Measurements from ENCODE around the gene DNAJB8. TPM values are rescaled to one million over a fixed set of nuclear protein-coding genes. Genes with fewer than 3 reads are reported as not detected.

The DNAJB8 gene
- polyA plus RNA-seq (2011; rRNA removed) (not detected in 2 replicates), polyA plus RNA-seq (2017; fragmentation: RNase III; extraction: RNeasy Plus Mini Kit Qiagen cat#74134 plus additional on column Dnase treatment) (not detected in 3 replicates), polyA minus RNA-seq (2011; rRNA and poly(A)+ RNA removed) (not detected in 2 replicates)
- polyA plus RNA-seq (2012; cell fraction: cytosol; rRNA removed), result not detected in 2 replicates
- polyA plus RNA-seq (2012; cell fraction: nucleus; rRNA removed), result not detected in 2 replicates

DNA sequence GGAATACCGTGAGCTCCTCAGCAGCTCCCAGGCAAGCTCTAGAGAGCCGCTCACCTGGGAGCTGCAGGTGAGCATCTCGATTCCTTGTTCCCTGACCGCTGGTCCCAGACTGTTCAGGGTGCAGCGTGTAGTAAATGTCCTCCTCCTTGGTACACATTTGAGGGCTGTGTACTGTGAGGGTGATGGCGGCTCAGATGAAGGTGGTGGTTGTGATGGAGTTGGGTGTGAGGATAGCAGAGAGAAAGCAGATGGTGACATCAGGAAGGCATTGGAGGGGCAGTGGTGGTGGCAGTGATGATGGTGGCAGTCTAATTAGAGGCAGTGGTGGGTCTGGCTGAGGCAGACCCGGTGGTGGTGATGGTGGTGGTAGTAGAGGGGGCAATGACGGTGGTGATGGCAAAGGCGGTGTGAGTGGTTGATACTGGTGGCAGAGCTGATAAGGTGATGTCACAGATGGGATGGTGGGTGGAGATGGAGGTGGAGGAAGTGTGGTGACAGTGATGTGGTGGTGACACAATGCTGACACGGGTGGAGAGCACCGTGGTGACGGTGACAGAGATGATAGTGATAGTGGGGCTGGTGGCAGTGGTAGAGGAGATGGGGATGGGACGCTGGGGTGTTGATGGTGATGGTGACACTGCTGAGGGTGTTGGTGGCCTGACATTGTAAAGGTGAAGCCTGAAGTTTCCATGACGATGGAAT is at the start of gene DNAJB8:
DNAJB8 (minus strand) TSS at position 51 of the 702 bp plus-strand sequence. CDS start 3,645 bp downstream, outside the sequence.
- FAIRE-seq, result no peak
- Histone ChIP-seq H3K9me3 (no peaks in the 10 kb centered on the region), H3K4me1 (no peaks in the 10 kb centered on the region), H3K27ac (no peak within 1 kb of the TSS), H3K4me2 (no peak within 1 kb of the TSS), H3K4me3 (no peak within 1 kb of the TSS)
- no peak for ATAC-seq
- ChIA-PET CTCF (no interaction called here), POLR2A (no interaction called here)
- DNase-seq (ENCODE audit: low read depth in 1 of 2, low spot score in 1 of 2), result no peak
- TF ChIP-seq, protein P1, sequence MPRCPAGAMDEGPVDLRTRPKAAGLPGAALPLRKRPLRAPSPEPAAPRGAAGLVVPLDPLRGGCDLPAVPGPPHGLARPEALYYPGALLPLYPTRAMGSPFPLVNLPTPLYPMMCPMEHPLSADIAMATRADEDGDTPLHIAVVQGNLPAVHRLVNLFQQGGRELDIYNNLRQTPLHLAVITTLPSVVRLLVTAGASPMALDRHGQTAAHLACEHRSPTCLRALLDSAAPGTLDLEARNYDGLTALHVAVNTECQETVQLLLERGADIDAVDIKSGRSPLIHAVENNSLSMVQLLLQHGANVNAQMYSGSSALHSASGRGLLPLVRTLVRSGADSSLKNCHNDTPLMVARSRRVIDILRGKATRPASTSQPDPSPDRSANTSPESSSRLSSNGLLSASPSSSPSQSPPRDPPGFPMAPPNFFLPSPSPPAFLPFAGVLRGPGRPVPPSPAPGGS (IDR thresholded peaks at IDR 0.05), result no peak
- no peak for TF ChIP-seq NR3C1 (IDR thresholded peaks at IDR 0.05)
- TF ChIP-seq CEBPB (IDR thresholded peaks at IDR 0.05), result no peak
- TF ChIP-seq, protein P2, sequence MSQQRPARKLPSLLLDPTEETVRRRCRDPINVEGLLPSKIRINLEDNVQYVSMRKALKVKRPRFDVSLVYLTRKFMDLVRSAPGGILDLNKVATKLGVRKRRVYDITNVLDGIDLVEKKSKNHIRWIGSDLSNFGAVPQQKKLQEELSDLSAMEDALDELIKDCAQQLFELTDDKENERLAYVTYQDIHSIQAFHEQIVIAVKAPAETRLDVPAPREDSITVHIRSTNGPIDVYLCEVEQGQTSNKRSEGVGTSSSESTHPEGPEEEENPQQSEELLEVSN (IDR thresholded peaks at IDR 0.05; ENCODE audit: borderline replicate concordance, low read depth), result no peak
- TF ChIP-seq GATA3 (IDR thresholded peaks at IDR 0.05; ENCODE audit: borderline replicate concordance), result no peak
- TF ChIP-seq RFX5 (IDR thresholded peaks at IDR 0.05), result no peak
- TF ChIP-seq TP53 (CRISPR knock-in tag; IDR thresholded peaks at IDR 0.05), result no peak
- TF ChIP-seq EP300 (IDR thresholded peaks at IDR 0.05), result no peak
- TF ChIP-seq FOXS1 (CRISPR knock-in tag; IDR thresholded peaks at IDR 0.05), result no peak
- no peak for TF ChIP-seq KDM1A (IDR thresholded peaks at IDR 0.05; ENCODE audit: low read depth)
- TF ChIP-seq HDAC2 (IDR thresholded peaks at IDR 0.05), result no peak
- TF ChIP-seq ESRRA (IDR thresholded peaks at IDR 0.05; ENCODE audit: borderline replicate concordance, low read length), result no peak
- WGBS (ENCODE audit: missing lambda C conversion rate), result 36% methylated on average over 13 of the region's 14 CpGs

DNA sequence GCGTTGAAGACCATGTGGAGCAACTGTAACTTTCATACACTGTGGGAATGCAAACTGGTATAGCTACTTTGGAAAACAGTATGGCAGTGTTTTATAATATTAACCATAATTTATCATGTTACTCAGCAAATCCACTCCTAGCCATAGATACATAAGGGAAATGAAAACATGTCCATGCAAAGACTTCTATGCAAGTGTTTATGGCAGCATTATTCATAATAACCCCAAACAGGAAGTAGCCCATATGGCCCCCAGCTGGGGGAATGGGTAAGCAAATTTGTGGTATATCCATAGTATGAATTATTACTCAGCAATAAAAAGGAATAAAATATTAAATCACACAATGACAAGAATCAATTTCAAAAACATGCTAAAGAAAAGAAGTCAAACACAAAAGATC is 49.3 kb upstream of the DNAJB8 start:
- Histone ChIP-seq H3K27ac (no peak overlapping the region), H3K9me3 (0 out of 3 replicates have a peak, but pooled peaks cover 8% of the 10 kb centered on the region), H3K4me1 (no peaks in the 10 kb centered on the region), H3K4me2 (no peak overlapping the region), H3K4me3 (no peak overlapping the region)
- no peak for TF ChIP-seq MYC (IDR thresholded peaks at IDR 0.05; ENCODE audit: borderline replicate concordance, low read length)
- TF ChIP-seq CEBPB (IDR thresholded peaks at IDR 0.05), result no peak
- no peak for TF ChIP-seq ZC3H11A (IDR thresholded peaks at IDR 0.05)
- TF ChIP-seq HDAC2 (IDR thresholded peaks at IDR 0.05), result no peak
- no peak for TF ChIP-seq MAZ (IDR thresholded peaks at IDR 0.05; ENCODE audit: borderline replicate concordance, low read depth, low read length)
- ChIA-PET POLR2A (no interaction called here), CTCF (no interaction called here)
- FAIRE-seq, result no peak
- no peak for DNase-seq (ENCODE audit: low read depth in 1 of 2, low spot score in 1 of 2)
- WGBS (ENCODE audit: missing lambda C conversion rate), result 22% methylated on average over 1 of the region's 1 CpG
- ATAC-seq, result no peak

DNA sequence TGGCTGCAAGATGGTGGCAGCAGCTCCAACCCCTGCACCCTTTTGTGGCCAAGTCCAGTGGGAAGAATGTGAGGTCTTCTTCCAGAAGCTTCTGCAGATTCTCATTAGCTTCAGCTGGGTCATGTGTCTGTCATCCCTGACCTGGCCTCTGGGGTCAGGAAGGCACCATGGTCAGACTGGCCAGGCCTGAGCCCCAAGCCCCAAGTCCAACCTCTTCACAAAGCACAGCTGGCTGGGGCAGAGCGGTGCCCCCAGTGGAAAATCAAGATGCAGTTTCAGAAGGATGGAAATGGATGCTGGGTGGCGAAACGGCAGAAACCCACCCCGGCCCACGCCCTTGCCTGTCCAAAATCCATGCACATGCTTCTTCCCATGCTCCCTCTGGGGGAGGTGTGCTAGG is 42.2 kb upstream of the DNAJB8 start:
- no peak overlapping the region for H3K4me3 ChIP-seq
- 20% methylated on average over 1 of the region's 5 CpGs for WGBS (ENCODE audit: missing lambda C conversion rate)
- ChIA-PET CTCF (interaction anchor here (1.0 to 2.0 kb wide), 3 partner anchors 10 to 100 kb away, joined by 3 to 6 read pairs (median 4); no protein-coding TSS in a partner anchor), POLR2A (no interaction called here)
- H3K4me1 ChIP-seq, result no peaks in the 10 kb centered on the region
- 0 out of 3 replicates have a peak, but pooled peaks cover 3% of the 10 kb centered on the region for H3K9me3 ChIP-seq
- ATAC-seq (no peak), FAIRE-seq (no peak), DNase-seq (ENCODE audit: low read depth in 1 of 2, low spot score in 1 of 2) (no peak)
- H3K4me2 ChIP-seq, result no peak overlapping the region
- H3K27ac ChIP-seq, result no peak overlapping the region
- TF ChIP-seq ZNF302 (CRISPR knock-in tag; IDR thresholded peaks at IDR 0.05) (no peak), HOXB5 (CRISPR knock-in tag; IDR thresholded peaks at IDR 0.05) (no peak), POLR2AphosphoS2 (conservative IDR thresholded peaks at IDR 0.05; ENCODE audit: low read length) (no peak), PHF8 (IDR thresholded peaks at IDR 0.05; ENCODE audit: borderline replicate concordance, low read depth) (no peak), ZSCAN20 (CRISPR knock-in tag; IDR thresholded peaks at IDR 0.05) (no peak), TP53 (CRISPR knock-in tag; IDR thresholded peaks at IDR 0.05) (no peak)

Measured in A549 (cell line).